GM21390 (cell line): ENCODE measurements around the gene ATP8B4.

Experiments
- ATAC-seq: cut with Tn5 transposase; IDR thresholded peaks from one replicate; pipeline ENCODE4 v1.9.1; 2021; ENCODE audit not compliant: unreplicated experiment

The ATP8B4 gene

DNA sequence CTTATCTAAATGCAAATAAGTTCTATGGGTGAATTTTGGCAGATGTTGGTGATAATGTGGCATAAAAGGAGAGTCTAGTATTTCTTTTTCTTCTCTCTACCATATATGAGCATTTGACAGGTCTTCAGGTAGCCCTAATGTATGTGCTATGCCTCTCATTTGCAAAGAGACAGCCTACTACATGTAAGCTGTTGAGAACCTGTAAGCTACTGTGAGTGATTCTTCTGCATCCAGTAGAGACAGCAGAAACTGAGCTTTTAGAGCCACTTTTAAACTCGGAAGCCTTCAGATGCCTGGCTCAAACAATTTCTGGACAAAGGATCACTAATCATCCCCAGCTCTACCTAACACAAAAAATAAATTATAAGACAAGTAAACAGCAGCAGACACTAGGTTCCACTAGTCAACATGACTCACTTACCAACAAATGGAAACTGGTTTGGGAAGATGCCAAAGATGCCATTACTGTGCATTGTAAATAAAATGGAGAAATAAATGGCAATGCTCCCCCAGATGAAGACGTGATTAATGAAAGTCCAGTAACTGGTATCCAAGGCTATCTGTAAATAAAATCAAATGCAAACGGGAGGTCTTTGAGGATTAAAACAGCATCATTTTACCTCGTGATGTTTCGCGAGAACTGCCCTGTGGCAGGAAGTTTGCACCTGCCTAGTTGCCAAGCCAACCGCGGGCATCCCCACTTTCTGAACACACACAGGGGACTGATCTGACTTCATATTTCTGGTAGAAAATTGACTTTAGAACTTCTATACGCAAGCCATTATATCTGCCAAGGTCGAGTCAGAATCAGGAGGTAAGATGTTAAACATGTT lies 252.9 kb downstream of the ATP8B4 start:
- ATAC-seq = no peak

DNA sequence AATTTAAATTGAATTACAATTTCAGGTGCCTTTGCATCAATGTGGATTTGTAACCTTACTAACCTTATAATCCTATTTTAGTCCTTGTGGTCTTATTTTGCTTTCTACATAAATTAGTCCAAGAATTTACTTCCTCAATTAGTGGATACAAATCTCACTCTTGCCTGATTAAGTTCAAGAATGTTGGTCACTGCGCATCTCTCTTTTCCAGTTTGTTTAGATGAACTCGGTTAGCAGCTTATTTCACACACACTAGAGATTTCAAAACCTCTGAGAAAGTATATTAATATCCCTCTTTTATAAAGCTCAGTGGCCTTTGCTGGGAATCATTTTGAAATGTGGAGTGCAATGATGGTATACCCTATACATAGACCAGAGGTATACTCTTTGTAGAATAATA lies 254.8 kb downstream of the ATP8B4 start:
- ATAC-seq = no peak

DNA sequence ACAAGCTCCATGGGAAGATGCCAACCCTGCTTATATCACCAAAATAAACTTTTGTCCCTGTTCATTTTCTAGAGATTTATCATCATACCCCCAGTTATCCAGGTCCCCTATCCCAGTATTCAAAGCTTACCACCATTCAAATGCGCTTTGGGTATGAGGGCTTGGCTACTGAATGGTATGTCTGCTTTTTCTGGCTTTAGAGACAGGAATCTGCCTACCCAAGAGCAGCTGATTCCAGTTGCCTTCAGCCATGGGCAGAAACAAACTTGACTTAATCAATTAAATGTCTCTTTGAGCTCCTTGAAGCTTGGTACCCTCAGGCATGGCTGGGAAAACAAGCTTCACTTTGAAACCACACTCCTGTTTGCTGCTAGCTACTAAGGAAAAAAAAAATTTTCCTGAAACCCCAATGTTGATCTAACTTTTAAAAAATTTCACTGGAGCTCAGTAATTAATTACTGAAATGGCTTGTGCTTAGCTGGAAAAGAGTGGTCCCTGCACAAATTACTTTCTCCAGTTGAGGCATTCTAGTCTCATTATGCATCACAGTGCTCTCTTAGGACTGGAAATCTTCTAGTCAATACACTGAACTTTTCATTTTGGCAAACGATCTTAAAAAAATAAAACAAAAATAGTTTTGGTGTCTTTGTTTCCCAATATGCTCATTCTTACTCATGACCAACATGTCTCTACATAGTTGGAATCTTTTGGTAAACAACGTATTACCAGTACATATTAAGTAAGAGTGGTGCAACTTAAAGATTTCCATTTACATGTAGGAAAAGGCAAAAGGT lies 255.4 kb downstream of the ATP8B4 start:
- no peak for ATAC-seq

DNA sequence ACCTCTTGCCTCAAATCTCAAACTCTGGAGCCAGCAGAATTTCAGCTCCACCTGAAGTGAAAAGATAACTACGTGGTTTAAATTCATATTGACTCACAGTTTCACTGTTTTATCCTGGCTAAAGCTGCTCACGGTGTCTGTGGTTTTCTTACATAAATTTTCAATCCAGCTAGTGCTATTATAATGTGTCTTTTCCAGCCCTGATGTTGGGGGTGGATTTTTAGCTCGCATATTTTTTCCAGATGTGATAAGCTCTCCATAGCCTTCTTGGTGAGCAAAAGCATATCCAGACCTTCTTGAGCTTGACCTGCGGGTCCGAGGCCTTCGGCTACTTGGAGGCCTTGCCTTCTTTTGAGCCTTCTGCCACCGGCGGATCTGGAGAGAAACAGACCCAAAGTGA lies 258.9 kb downstream of the ATP8B4 start:
- no peak for ATAC-seq

DNA sequence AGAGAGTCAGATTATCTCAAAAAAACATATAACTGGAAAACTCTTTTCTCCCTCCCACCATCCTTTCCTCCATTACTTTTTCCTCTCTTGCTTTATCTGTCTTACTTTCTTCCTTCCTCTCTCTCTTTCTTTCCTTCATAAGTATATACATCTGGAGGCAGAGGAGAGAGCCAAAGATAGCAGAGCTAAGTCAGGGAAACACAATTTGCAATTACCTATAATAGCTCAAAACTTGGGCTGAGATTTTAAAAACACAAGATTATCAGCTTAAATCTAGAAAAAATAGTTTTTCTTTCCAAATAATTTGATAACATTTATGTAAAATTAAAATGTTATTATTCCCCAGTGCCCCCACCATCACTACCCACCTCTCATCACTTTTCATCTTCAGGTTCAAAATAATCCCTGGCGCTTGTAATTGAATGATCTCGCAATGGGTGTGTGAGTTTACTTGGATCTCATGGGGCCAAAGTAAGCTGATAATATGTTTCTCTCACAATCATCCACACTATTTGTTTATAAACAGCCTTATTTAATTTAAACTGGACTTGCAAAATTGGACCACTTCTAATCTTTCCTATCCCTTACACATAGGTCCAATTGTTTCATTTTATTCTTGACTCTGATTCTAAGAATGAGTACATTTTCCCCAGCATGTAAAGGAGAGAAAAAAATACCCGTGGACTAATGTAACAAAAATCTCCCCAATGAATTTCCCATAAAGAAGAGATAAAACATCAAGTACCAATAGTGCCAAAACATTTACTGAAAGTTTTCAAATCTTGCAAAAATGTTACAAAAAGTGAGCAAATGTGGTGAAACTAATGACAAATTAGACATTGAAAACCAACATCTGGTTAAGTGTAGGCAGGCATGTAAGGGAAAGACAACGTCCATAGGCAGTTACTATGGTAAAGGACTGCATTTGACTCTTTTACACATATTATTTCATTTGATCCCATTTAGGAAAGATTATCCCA lies 261.2 kb downstream of the ATP8B4 start:
- ATAC-seq = no peak

DNA sequence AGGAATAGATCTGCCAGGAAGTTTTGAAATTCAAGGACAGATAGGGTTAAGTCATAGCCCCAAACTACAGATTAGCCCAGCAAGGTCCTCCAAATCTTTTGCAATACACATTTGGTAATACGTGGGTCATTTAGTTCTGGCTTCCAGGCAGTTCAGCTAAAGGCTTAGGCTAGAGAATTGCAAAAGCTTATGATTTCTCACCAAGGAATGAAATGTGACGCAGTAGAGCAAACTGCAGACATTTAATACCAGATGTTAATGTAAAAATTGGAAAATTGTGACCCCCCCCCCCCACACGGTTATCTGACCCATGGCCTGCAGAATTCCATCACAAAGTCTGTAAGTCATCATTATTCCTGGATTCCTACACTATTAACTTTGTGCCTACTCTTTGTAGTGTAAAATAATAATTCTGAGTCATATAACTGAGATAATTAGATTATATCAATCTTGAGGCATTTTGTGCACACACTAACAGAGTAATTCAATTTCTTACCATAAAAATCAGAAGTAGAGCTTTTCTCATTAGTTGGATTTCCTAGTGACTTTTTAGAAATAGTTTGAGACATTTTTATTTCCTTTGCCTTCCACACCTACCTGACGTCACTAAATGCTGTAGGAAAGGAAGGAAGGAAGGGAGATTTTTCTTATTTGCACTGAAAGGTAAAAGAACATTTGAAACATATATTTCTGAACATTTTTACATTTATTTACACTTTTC lies 263.0 kb downstream of the ATP8B4 start:
- ATAC-seq = no peak

DNA sequence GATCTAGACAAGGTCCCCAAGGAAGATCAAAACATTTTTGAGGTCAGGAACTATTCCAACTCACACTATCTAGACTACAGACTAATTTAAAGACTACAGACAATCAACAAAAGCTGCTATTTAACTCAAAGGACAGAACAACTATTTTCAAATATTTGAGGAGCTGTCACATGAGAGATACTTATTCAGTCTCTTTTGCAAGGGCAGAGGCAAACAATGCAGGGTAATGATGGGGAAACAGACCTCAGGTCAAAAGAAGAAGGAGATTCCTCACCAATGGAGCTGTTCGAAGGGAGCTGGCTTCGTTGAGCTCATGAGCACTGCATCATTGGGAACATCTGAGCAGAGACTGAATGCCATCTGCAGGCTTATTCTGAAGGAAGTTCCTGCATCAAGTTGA lies 266.3 kb downstream of the ATP8B4 start:
- ATAC-seq = no peak

DNA sequence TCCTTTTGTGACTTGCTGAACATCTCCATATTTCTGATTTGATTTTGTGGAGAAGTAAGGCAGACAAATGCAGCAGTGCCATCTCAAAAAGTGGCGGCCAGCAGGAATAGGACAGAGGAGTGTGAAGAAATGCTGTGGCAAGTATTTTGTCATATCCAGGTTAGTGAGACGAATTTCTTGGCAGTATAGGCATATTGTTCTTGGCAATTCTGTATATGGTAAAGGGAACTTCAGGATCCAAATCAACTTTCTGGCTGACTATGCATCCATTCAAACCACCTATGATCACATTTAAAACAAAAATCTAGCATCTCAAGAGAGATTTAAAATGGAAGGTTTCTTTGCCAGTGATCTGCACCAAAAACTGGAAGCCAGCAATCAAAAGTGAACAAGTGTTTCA lies 270.2 kb downstream of the ATP8B4 start:
- no peak for ATAC-seq

DNA sequence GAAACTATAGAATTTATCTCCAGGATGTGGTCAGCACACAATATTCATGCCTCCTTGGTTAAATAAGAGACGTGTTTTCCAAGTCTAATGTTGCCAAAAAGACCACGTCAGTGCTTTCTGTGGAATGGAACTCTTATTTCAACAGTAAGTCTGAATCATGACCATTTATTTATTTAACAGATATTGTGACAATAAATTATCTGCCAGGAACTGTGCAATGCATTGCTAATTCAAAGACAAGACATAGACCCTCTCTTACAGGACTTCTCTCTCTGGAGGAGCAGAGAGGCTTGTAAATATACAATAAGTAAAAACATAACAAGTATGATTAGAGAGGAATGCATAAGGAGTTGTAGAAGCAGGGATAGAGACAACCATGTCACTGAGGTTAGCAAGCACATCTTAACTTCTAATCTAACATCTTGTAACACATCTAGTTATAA lies 270.7 kb downstream of the ATP8B4 start:
- ATAC-seq = no peak

DNA sequence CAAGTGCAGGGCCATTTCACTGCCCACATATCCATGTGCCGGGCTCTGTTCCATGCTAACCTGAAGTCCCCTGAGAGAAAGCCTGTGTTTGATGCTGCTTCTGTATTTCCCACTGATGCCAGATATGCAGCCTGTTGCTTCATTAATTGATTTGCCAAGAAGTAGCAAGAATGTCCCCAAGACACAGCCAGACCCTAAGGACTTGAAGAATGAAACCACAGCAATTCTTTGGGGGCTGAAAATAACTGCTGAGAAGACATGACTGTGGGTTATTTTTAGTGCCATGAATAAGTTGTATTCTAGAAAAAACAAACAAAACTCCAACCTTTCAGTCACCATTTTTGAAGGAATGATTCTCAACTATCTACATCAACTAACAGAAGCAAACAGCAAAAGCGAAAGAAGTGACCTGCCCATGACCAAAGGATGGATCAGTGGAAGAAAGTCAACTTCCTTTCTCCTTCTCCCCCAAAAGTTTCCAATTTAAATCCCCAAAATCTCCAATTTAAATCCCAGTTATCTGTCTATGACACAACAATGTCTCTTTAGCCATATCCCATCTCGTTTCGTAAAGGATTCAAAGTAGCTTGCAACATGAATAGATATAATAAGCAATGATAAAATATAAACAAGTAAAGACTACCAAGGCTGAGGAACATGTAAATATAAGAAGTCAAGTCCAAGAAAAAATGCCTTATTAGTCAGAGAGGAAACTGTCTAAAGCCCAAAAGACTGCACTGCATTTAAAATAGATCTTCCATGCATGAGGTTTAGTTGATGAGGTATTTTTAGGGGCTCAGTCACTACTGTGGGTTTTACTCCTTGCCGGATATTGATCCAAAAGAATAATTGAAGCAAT lies 271.4 kb downstream of the ATP8B4 start:
- ATAC-seq = no peak

DNA sequence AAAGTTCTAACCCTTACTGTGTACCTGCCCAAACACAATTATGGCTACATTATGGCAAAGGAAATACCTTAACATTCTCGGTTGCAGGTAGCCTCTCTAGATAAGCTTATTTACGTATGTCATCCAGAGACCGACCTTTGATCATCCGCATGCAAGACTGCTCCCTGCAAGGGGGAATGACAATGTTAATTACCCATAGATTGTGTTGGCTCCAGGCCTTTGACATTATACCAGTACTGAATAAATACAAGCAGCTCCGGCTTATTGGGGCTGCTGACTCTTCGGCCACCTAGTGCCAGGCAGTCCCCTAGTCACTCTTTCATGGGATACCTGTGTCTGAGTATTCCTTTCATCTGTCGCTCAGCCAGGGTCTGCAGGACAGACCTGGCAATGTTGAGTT lies 274.6 kb downstream of the ATP8B4 start:
- no peak for ATAC-seq

DNA sequence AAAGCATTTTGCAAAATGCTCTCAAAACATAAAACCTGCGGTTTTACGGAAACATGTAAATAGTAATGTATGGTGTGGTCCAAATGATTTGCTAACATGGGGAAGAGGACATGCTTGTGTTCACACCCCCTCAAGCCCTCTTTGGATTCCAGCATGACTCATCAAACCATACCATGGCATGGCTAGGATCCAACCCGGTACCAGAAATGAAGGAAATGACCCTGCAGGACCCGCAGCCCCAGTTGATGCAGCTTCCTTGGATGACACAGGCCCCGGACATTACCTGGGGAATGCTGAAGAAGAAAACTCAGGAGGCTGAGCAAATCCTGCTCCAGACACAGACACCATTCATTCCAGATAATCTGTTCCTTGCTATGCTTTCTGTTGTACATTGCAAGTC lies 275.3 kb downstream of the ATP8B4 start:
- ATAC-seq = no peak

DNA sequence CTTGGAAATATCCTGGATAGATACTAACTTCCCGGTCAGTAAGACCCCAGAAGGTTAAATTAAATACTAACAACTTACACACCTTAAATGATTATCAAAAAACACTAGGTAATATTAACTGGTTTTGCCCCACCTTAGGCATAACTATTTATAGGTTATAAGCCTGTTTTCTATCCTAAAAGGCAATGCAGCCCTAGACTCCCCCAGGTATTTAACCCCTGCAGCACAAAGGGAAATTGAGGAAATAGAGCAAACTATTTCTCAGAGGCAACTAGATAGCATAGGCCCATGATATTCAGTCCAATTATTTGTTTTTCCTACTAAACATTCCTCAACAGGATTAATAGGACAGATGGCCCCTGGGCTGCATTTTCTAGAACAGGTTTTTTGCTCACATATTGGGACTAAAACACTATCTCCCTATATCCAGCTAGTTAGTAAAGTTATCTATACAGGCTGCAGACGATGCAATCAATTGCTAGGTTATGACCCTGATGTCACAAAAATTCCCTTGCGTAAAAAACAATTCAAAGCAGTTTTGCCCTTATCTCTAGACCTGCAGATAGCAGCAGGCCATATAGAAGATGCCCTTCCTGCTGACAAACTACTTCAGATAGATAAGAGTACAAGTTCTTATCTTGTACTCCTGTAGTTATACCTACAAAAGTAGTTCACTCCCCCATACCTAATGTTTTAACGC lies 276.9 kb downstream of the ATP8B4 start:
- ATAC-seq = no peak

DNA sequence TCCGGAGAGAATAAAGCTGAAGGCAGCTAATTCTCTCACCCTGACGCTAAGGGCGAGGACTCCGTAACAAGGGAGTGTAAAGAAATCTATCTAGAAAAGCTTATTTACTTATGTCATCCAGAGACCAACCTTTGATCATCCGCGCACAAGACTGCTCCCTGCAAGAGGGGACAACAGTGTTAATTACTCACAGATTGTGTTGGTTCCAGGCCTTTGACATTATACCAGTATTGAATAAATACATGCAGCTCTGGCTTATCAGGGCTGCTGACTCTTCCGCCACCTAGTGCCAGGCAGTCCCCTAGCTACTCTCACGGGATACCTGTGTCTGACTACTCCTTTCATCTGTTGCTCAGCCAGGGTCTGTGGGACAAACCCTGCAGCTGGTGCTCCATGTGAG lies 286.5 kb downstream of the ATP8B4 start:
- no peak for ATAC-seq

DNA sequence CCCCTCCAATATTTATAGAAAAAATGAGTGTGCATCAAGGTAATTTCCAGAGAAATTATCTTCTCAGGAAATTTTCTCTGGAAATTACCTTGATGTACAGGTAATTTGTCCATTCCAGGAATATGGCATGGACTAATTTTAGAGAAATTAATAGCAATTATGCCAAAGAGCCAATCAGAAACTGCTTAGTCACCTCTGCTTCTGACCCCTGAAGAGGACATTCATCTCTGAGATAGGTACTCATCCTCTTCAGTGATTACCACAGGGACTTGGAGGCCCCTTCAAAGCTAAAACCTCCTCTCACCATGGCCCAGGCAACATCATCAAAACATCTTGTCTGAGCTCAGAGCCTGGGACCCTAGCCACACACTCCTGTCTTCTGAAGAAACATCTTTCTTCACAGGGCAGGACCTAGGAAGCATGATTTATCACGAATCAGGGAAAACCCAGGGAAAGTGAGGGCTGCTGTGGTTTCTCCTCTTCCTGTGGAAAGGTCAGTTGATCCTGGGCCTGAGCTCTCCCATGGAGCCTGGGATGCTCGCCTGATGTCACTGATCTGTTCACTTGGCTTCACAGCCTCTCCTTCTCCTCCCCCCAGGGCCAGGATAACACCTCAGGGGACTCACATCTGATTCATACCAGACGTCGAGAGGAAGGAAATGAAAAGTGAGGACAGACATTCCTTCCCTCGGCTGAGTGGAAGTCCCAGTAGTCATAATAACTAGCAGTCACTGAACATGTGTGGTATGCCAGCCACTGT lies 287.6 kb downstream of the ATP8B4 start:
- ATAC-seq = no peak

DNA sequence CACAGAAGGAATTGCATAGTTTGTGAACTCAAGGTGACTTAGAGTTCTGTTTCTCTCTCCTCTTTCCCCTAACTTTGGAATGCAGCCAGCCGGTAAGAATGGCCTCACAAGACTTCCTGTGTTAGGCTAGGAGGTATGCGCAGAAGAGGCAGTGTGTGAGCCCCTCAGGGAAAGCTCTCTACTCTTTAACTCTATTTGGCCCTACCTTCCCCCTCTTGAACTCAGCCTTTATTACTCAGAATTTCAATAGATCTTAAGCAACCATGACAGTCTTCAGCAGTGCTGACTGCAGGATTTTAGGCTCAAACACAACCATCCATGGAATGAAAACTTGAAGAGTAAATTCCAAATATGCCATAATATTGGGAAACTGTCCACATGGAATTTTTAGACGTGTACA lies 288.6 kb downstream of the ATP8B4 start:
- ATAC-seq = no peak

DNA sequence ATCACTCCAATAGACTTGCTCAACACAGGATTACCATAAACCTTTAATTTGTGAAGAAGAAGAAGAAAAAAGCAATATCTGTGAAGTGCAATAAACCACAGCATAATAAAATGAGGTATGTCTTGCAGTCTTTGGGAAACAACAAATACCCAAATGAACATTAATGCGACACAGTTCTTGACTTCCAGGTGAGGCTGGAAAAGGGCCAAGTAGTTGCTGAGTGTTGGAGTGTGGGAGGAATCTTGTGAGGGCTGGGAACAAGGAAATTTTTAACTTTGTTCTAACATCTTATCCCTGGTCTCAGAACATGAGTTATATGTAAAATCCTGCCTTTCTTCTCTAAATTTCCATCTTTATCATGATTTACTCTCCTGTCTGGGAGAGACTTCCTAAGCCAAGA lies 291.7 kb downstream of the ATP8B4 start:
- ATAC-seq = no peak

DNA sequence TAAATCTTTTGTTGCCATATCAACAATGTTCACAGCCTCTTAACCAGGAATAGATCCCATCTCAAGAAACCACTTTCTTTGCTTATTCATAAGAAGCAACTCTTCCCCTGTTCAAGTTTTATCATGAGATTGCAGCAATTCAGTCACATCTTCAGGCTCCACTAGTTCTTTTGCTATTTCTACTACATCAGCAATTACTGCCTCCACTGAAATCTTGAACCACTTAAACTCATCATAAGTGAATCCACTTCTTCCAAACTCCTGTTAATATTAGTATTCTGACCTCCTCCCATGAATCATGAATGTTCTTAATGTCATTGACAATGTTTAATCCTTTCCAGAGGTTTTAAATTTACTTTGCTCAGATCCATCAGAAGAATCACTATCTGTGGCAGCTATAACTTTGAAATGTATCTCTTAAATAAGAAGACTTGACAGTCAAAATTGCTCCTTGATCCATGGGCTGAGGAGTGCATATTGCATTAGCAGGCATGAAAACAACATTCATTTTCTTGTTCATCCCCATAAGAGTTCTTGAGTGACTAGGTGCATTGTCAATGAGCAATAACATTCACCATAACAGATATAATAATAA lies 292.3 kb downstream of the ATP8B4 start:
- ATAC-seq = no peak
